Measurements from ENCODE around the gene WIPI1.

- TF ChIP-seq CTCF (conservative IDR thresholded peaks at IDR 0.05) (no peak), ZFX (IDR thresholded peaks at IDR 0.05) (no peak)
These were observed 43.8 kb upstream of the WIPI1 start for GRCh38 chr17:68501074-68501473.

Data from C4-2B (cell line).